H9 (cell line): Measurements from ENCODE around the gene FRYL. TPM values are rescaled to one million over a fixed set of nuclear protein-coding genes. Genes with fewer than 3 reads are reported as not detected.

Experiments used
- DNase-seq: peaks from one replicate; pipeline ENCODE4 v3.0.0-alpha.2; 2017
- H2AFZ ChIP-seq: one replicate; pipeline ENCODE4 v1.6.1; 2013; ENCODE audit warnings: mild to moderate bottlenecking, low read length, control low read depth, moderate library complexity
- H2AK5ac ChIP-seq: 2 replicates; pipeline ENCODE4 v1.6.1; 2013; ENCODE audit warnings: low read length, control low read depth, mixed read lengths; ENCODE audit not compliant: insufficient read length
- H2BK120ac ChIP-seq: one replicate; pipeline ENCODE4 v1.6.1; 2013; ENCODE audit warnings: low read depth, mild to moderate bottlenecking, low read length, control low read depth, inconsistent platforms; ENCODE audit not compliant: poor library complexity, severe bottlenecking
- H2BK12ac ChIP-seq: 2 replicates; pipeline ENCODE4 v1.6.1; 2013; ENCODE audit warnings: low read length, control low read depth, mixed read lengths, low read depth; ENCODE audit not compliant: insufficient read length
- H2BK15ac ChIP-seq: 2 replicates; pipeline ENCODE4 v1.6.1; 2013; ENCODE audit warnings: low read depth, low read length, control low read depth
- H2BK20ac ChIP-seq: one replicate; pipeline ENCODE4 v1.6.1; 2013; ENCODE audit warnings: low read depth, mild to moderate bottlenecking, low read length, control low read depth, inconsistent platforms; ENCODE audit not compliant: poor library complexity, severe bottlenecking
- H2BK5ac ChIP-seq: 2 replicates; pipeline ENCODE4 v1.6.1; 2013; ENCODE audit warnings: low read length, control low read depth, mixed read lengths; ENCODE audit not compliant: insufficient read length
- H3K14ac ChIP-seq: 2 replicates; pipeline ENCODE4 v1.6.1; 2013; ENCODE audit warnings: low read length, control low read depth; ENCODE audit not compliant: insufficient read depth
- H3K18ac ChIP-seq: 2 replicates; pipeline ENCODE4 v1.6.1; 2013; ENCODE audit warnings: low read depth, mild to moderate bottlenecking, mixed read lengths, low read length, control low read depth; ENCODE audit not compliant: insufficient read length
- H3K23ac ChIP-seq: 2 replicates; pipeline ENCODE4 v1.6.1; 2013; ENCODE audit warnings: low read length, control low read depth, mixed read lengths, low read depth; ENCODE audit not compliant: insufficient read length
- H3K23me2 ChIP-seq: 2 replicates; pipeline ENCODE4 v1.6.1; 2013; ENCODE audit warnings: low read depth, mild to moderate bottlenecking, mixed read lengths, low read length, control low read depth; ENCODE audit not compliant: insufficient read length, poor library complexity, severe bottlenecking
- H3K27ac ChIP-seq: 2 replicates; pipeline ENCODE4 v1.5.1; 2013; ENCODE audit warnings: low read length, control low read depth, mixed read lengths, low read depth; ENCODE audit not compliant: insufficient read length
- H3K27me3 ChIP-seq: 2 replicates; pipeline ENCODE4 v1.6.1; 2013; ENCODE audit warnings: low read length, control low read depth, inconsistent platforms; ENCODE audit not compliant: insufficient read depth
- H3K4ac ChIP-seq: 2 replicates; pipeline ENCODE4 v1.6.1; 2013; ENCODE audit warnings: low read depth, mild to moderate bottlenecking, control low read depth, inconsistent platforms, low read length, moderate library complexity
- H3K4me1 ChIP-seq: 2 replicates; pipeline ENCODE4 v1.6.1; 2013; ENCODE audit warnings: low read length, control low read depth, inconsistent platforms; ENCODE audit not compliant: insufficient read depth
- H3K4me2 ChIP-seq: 2 replicates; pipeline ENCODE4 v1.6.1; 2013; ENCODE audit warnings: low read length, control low read depth, mixed read lengths; ENCODE audit not compliant: insufficient read length, insufficient read depth
- H3K56ac ChIP-seq: 2 replicates; pipeline ENCODE4 v1.6.1; 2013; ENCODE audit warnings: low read depth, mild to moderate bottlenecking, mixed read lengths, low read length, control low read depth; ENCODE audit not compliant: insufficient read length
- H3K79me1 ChIP-seq: 2 replicates; pipeline ENCODE4 v1.6.1; 2013; ENCODE audit warnings: low read depth, mild to moderate bottlenecking, moderate library complexity, low read length, control low read depth, inconsistent platforms; ENCODE audit not compliant: insufficient read depth, poor library complexity, severe bottlenecking
- H3K79me2 ChIP-seq: 2 replicates; pipeline ENCODE4 v1.6.1; 2013; ENCODE audit warnings: low read length, control low read depth, inconsistent platforms; ENCODE audit not compliant: insufficient read depth
- H3K9ac ChIP-seq: 2 replicates; pipeline ENCODE4 v1.6.1; 2013; ENCODE audit warnings: low read length, control low read depth, mixed read lengths; ENCODE audit not compliant: insufficient read length; ENCODE audit errors: extremely low read depth
- H3K9me3 ChIP-seq: one replicate; pipeline ENCODE4 v1.6.1; 2013; ENCODE audit warnings: low read depth, low read length, inconsistent platforms; ENCODE audit not compliant: control insufficient read depth
- H3T11ph ChIP-seq: one replicate; pipeline ENCODE4 v1.6.1; 2013; ENCODE audit warnings: mild to moderate bottlenecking, low read length, control low read depth, inconsistent platforms
- H4K20me1 ChIP-seq: one replicate; pipeline ENCODE4 v1.6.1; 2013; ENCODE audit not compliant: control insufficient read depth, insufficient read length, insufficient read depth
- H4K5ac ChIP-seq: 2 replicates; pipeline ENCODE4 v1.6.1; 2013; ENCODE audit warnings: low read depth, mild to moderate bottlenecking, mixed read lengths, low read length, control low read depth; ENCODE audit not compliant: insufficient read length
- H4K8ac ChIP-seq: replicated peaks from 2 replicates; pipeline ENCODE4 v1.6.1; 2013; ENCODE audit warnings: low read length, control low read depth, mixed read lengths, low read depth; ENCODE audit not compliant: insufficient read length
- H4K91ac ChIP-seq: 2 replicates; pipeline ENCODE4 v1.6.1; 2013; ENCODE audit warnings: low read depth, mild to moderate bottlenecking, moderate library complexity, mixed read lengths, low read length, control low read depth; ENCODE audit not compliant: insufficient read length
- H3K27ac Mint-ChIP-seq, 3 experiments: 2 replicates in 2 of 3; 3 replicates in 1 of 3; pipeline ENCODE4 v1.8.0; 2020 to 2021; ENCODE audit warnings: mixed read lengths in 3 of 3, mild to moderate bottlenecking in 1 of 3, moderate library complexity in 1 of 3
- H3K27me3 Mint-ChIP-seq: 2 replicates; pipeline ENCODE4 v1.8.0; 2021; ENCODE audit warnings: low read depth, mild to moderate bottlenecking, moderate library complexity, mixed read lengths
- H3K36me3 Mint-ChIP-seq, 3 experiments: 2 replicates in 2 of 3; 3 replicates in 1 of 3; pipeline ENCODE4 v1.8.0; 2020 to 2021; ENCODE audit warnings: low read depth in 3 of 3, mixed read lengths in 3 of 3; ENCODE audit not compliant: insufficient read depth in 1 of 3
- H3K4me1 Mint-ChIP-seq, 2 experiments: 2 replicates each; pipeline ENCODE4 v1.8.0; 2020; ENCODE audit warnings: mixed read lengths in 2 of 2
- H3K4me3 Mint-ChIP-seq, 2 experiments: 2 replicates in 1 of 2; 3 replicates in 1 of 2; pipeline ENCODE4 v1.8.0; 2020 to 2021; ENCODE audit warnings: mild to moderate bottlenecking in 2 of 2, mixed read lengths in 2 of 2, moderate library complexity in 1 of 2
- H3K9me3 Mint-ChIP-seq, 2 experiments: 2 replicates in 1 of 2; 3 replicates in 1 of 2; pipeline ENCODE4 v1.8.0; 2020; ENCODE audit warnings: mild to moderate bottlenecking in 2 of 2, mixed read lengths in 2 of 2, moderate library complexity in 1 of 2
- CTCF ChIP-seq: fragments of 200-600 bp; sonication (generic); conservative IDR thresholded peaks from 3 replicates; pipeline ENCODE4 v1.8.0; 2021; ENCODE audit warnings: antibody characterized with exemption, mild to moderate bottlenecking
- WGBS: extraction: QIAGEN DNeasy Blood & Tissue Kit; methylation state at CpG from one replicate; pipeline ENCODE4 v1.1.7; 2013; ENCODE audit warnings: missing lambda C conversion rate, low lambda C conversion rate, mixed read lengths; ENCODE audit not compliant: insufficient read length; ENCODE audit errors: extremely low coverage; 5-methylcytosine and 5-hydroxymethylcytosine counted together
- total RNA-seq: library from RNA; stranded (reverse); gene quantifications from 2 replicates; pipeline ENCODE4 v1.2.1, GENCODE V29; 2021

Gene FRYL
- total RNA-seq, 1 experiment from 2014 or later = 31.5 TPM

GRCh38 chr4:48795108-48795507 is 15.0 kb upstream of the FRYL start:
- no peaks in the 10 kb centered on the region for H3K27me3 ChIP-seq
- no peaks in the 10 kb centered on the region for H4K20me1 ChIP-seq
- H2BK15ac ChIP-seq = no peak overlapping the region
- no peaks in the 10 kb centered on the region for H3K23me2 ChIP-seq
- TF ChIP-seq CTCF = no peak
- no peak overlapping the region for H3K18ac ChIP-seq
- no peak overlapping the region for H3T11ph ChIP-seq
- H3K4me1 ChIP-seq = peaks cover 4% of the 10 kb centered on the region; the same call in 1 of the 2 replicates
- Mint-ChIP-seq H3K4me3 (no peak overlapping the region), H3K36me3 (no peaks in the 10 kb centered on the region), H3K9me3 (no peaks in the 10 kb centered on the region), H3K27ac (no peak overlapping the region), H3K4me1 (peaks cover 16 to 18% of the 10 kb centered on the region in 2 experiments), H3K27me3 (no peaks in the 10 kb centered on the region)
- no peak for DNase-seq
- no peak overlapping the region for H3K14ac ChIP-seq
- no peak overlapping the region for H3K23ac ChIP-seq
- H2AK5ac ChIP-seq = no peak overlapping the region
- H3K79me2 ChIP-seq = no peaks in the 10 kb centered on the region
- H2BK20ac ChIP-seq = no peak overlapping the region
- H2BK12ac ChIP-seq = no peak overlapping the region
- no peak overlapping the region for H2BK5ac ChIP-seq
- no peak overlapping the region for H3K4ac ChIP-seq
- no peak overlapping the region for H3K4me2 ChIP-seq
- no peaks in the 10 kb centered on the region for H3K9me3 ChIP-seq
- no peak overlapping the region for H4K5ac ChIP-seq
- WGBS = no CpG with 5 or more reads among the region's 3 CpGs
- H4K8ac ChIP-seq = no peak overlapping the region
- no peak overlapping the region for H3K9ac ChIP-seq
- no peak overlapping the region for H2BK120ac ChIP-seq
- no peak overlapping the region for H2AFZ ChIP-seq
- no peaks in the 10 kb centered on the region for H3K79me1 ChIP-seq
- no peak overlapping the region for H4K91ac ChIP-seq
- H3K56ac ChIP-seq = no peak overlapping the region
- no peak overlapping the region for H3K27ac ChIP-seq
